ENCODE data around the gene SCAANT1.

The SCAANT1 gene

GRCh38 chr3:63896332-63897030, 15.7 kb downstream of the SCAANT1 start:
- DNase-seq = no peak

DNA sequence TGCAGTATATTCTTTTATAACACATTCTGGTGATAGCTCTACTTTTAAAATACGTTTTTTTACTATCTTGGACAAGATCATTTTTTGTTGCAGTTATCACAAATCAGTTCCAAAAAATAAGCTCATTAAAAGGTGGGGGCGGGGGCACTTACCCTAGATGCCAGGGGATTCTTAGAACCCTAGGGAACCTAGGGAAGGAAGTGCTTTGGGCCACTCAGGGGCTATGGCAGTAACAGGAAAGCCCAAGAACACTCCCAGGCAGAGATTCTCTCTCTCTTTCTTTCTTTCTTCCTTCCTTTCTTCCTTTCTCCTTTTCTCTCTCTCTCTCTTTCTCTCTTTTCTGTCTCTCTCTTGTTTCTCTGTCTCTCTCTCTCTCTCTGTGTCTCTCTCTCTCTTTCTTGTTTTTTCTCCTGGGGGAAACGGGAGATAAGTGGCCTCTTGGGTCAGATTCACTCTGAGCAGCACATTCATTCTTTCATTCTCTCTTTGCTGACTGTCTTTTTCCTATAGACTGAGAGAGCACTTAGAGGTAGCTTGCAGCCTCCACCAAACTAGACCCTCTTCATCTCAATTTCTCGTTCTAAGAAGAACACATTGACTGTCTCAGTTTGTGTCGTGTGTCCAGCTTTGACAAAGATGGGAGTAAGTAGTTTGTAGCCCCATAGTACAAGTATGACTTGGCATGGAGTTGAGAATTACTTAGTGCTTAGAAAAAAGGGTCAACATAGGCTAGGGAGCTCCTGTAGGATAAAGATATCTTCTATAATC, 16.6 kb downstream of the SCAANT1 start:
- no peak for DNase-seq

- no peak for DNase-seq
These were observed 19.3 kb downstream of the SCAANT1 start for GRCh38 chr3:63892773-63893352.

DNA sequence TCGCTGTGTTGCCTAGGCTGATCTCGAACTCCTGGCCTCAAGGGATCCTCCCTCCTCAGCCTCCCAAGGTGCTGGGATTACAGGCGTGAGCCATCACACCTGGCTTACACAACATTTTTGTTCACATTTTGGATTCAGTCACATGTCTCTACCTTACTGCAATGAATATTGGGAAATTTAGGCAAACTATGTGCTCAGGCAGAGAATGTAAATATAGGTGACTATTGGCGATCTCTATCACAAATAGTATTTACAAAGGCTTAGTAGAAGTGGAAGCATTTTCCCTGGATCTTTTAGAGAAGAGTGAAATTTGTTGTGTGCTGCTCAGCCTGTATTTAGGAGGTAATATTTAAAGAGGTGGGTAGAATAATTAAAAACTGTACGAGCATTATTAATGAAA, 20.7 kb downstream of the SCAANT1 start:
- no peak for DNase-seq

DNA sequence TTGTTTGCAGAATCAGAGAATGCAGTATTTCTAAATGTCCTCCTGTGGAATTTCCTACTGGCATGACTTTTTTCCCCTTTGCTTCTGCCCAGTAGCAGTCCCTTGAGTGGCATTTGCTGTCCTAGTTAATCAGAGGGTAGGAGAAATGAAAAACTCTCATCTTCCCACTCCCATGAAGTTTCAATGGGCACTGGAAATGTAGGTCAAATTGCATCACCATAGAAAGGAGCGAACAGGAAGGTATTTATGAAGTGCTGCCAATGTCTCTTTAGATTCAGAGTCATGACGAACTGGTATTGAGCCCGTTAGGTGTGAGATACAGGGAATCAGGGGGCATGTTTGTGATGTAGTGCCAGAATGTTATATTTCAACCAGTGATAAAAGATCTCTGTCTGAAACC, 25.3 kb downstream of the SCAANT1 start:
- no peak for DNase-seq

- DNase-seq = no peak
These were observed 31.5 kb downstream of the SCAANT1 start for GRCh38 chr3:63880653-63881052.

DNA sequence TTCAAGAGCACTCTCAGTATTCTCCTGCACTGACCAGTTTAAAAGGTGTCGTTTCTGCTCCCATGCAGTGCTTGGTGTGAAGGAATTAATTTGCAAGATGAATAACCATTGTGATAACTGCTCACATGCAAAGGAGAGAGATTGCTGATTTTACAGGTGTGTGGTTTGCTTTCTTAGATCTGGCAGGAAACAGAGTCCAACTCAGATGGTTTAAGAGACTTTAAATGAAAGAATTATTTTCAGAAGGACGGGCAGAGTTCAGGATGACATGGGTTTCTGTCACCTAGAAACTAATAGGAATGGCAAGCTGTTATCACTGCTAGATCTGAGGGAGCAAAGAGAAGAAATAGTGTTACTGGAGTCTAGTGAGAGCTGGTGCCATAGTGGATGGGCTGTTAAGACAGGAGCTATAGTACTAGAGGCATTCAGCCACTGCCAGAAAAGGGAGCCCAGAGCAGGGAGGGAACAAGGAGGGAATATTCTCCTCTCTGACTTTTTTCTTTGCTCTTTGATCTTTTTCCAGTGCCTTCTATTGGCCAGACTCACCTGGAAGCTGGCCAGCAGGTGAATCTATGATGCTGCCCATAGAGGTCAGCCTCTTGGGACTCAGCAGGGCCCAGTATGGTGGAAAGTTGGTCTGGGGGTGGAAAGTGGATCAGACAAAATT, 33.7 kb downstream of the SCAANT1 start:
- DNase-seq = no peak

GRCh38 chr3:63877737-63878393, 34.3 kb downstream of the SCAANT1 start:
- no peak for DNase-seq

- DNase-seq = no peak
These were observed 35.9 kb downstream of the SCAANT1 start for GRCh38 chr3:63876260-63876659.

- DNase-seq = no peak
These were observed 36.7 kb downstream of the SCAANT1 start for GRCh38 chr3:63875510-63875909.

GRCh38 chr3:63874769-63875168, 37.4 kb downstream of the SCAANT1 start:
- DNase-seq = no peak

DNA sequence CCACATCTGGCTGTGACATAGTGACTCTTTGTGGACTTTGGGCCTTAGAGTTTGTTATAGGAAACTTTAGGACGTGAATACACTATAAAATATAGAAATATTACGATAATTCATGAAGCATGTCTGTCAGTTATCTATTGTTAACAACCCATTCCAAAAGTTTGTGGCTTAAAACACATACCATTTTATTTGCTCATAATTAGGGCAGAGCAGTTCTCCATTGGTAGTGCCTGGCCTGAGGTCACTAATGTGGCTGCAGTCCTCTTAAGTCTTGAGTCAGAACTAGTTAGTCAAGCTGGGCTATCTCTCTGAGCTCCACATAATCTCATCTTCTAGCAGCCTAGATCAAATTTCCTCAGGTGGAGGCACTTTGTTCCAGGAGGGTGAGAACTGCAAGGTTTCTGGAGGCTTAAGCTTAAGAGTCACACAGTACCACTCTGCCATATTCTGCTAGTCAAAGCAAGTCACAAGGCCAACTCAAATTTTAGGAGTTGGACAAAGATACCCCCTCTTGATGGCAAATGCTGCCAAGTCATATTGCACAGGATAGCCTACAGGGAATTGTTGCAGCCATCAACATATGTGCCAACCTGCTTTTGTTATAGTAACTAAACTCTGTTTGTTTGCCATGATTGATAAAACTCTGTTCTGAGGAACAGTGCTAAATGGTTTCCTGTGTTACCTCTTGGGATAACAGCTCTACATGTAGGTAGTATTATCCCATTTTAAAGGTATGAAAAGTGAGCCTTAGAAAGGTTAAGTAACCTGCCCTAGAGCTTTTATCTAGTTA, 39.9 kb downstream of the SCAANT1 start:
- DNase-seq = no peak

DNA sequence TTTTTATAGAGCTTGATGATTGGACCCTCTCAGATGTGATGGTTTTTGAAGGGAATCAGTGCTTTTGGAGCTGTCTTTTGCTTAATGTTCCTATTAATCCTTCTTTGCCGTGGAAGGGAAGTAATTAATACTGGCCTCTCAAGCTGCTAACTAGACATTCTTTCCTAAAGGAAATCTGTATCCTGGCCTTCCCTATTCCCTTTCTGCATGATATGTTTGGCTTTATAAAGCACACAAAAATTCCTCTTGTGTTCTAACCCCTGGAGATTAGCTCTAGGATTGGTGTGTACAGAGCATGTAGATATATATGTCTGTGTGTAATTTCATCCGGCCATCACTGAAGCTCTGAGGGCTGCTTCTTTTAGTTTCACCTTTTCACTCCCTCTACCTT, 41.6 kb downstream of the SCAANT1 start:
- DNase-seq = no peak

DNA sequence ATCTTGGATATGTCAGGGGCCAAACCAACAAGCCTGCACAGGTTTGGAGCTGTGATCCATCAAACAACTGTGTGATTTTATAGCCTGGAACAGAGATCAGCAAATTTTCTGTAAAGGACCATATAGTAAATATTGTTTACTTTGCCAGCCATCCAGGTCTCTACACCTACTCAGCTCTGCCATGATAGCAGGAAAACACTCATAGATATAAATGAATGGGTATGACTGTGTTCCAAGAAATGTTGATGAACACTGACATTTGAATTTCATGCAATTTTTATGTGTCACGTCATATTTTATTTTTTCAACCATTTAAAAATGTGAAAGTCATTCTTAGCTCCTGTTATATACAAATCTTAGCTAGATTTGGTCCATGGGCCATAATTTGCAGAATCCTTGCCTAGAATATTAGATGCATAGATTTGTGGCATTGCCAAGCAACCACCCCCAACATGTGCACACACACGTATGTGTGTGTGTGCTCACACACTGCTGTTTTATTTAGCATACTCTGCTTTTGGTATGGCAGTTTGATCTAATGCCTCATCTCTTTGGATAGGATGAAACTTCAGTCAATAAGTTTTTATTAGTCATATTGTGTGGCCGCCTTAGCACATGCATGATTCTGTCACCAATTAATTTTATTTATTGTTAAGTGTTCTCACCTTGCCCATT, 42.1 kb downstream of the SCAANT1 start:
- DNase-seq = no peak

GRCh38 chr3:63867225-63867624, 45.0 kb downstream of the SCAANT1 start:
- no peak for DNase-seq

DNA sequence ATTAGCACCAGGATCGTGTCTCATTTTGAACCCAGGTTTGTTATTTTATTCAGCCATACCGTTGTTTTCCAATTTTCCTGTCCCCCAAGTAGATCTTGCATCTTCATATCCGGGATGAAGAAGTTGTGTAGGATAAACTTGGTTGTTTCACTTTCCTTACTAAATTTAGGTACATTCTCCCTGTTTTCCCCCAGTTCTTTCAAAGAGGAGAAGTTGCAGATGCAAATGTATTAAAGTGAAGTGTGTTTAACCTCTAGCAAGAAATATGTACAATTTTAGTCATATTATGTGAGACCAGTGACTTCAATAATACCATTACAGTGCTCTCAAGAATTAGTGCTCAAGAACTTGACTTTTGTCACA, 47.2 kb downstream of the SCAANT1 start:
- DNase-seq = no peak

DNA sequence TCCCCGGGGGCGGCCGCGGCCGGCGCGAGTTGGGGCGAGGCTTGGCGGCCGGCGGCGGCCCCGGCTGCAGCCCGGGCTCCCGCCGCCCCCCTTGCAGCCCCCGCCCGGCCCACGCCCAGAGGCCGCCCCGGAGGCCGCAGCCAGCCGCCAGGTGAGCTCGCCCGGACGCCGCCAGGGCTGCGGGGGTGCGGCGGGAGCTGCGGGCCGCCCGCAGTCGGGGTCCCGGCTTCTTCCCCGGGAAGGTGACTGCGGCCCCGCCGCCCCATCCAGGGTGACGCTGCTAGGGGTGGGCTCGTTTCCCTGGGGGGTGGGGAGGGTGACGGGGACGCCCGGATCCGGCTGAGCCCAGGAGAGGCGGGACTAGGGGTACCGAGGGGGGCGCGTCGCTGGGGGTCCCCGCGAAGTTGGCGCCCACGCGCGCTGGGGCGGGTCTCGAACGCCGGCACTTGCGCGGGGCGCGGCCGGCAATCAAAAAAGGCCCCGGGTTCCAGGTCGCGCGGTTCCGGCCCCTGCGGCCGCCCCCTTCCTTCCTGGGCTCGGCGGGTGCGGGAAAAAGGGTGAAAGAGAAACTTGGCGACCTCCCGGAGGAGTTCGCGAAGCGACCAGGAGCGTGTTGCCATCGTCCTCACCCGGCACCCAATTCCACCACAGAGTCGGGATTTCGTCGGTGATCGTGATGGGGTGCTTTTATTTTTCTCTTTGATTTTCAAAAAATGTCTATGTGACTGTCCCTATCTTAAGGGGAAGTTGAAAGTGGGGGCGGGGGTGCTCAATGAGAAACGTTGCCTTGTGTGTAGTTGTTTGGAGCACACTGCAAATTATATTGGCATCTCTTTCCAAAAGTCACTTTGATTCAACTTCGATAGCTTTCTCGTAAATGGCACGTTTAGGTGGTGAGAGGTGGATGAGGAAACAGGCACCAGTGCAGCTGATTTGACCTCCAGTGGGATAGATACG, 47.9 kb downstream of the SCAANT1 start:
- peak; percentile 64 for DNase-seq

GRCh38 chr3:63863150-63864007, 48.8 kb downstream of the SCAANT1 start, which contains the start of the genes ATXN7 and THOC7:
ATXN7 (plus strand) TSS chr3:63863867; CDS start chr3:63912599, 48,732 bp downstream.
THOC7 (minus strand) TSS chr3:63863805; CDS start chr3:63863790, 15 bp downstream.
- peak; percentile 74 for DNase-seq

GRCh38 chr3:63862804-63863149, 49.4 kb downstream of the SCAANT1 start:
- no peak for DNase-seq
